Loucy (cell line): Measurements from ENCODE around the gene ZFP69B.

Experiments used
- H2AFZ ChIP-seq: fragments of 200-600 bp; sonication (generic); 2 replicates; pipeline ENCODE4 v1.6.0; 2016; ENCODE audit warnings: antibody characterized with exemption, mild to moderate bottlenecking, low read length, moderate library complexity
- H3F3A ChIP-seq: fragments of 200-600 bp; 2 replicates; pipeline ENCODE4 v1.6.0; 2016; ENCODE audit warnings: antibody characterized with exemption, low read depth, mild to moderate bottlenecking
- H3K27me3 ChIP-seq: fragments of 200-600 bp; sonication (generic); 2 replicates; pipeline ENCODE4 v1.6.1; 2014; ENCODE audit warnings: low read length, mild to moderate bottlenecking; ENCODE audit not compliant: insufficient read depth, poor library complexity, severe bottlenecking
- H3K36me3 ChIP-seq: fragments of 200-600 bp; sonication (generic); 2 replicates; pipeline ENCODE4 v1.6.1; 2016; ENCODE audit warnings: low read length; ENCODE audit not compliant: insufficient read depth
- H3K4me1 ChIP-seq: fragments of 200-600 bp; sonication (generic); 2 replicates; pipeline ENCODE4 v1.5.1; 2014; ENCODE audit warnings: low read length, mild to moderate bottlenecking; ENCODE audit not compliant: insufficient read depth, poor library complexity, severe bottlenecking
- H3K4me2 ChIP-seq: fragments of 200-600 bp; sonication (generic); 2 replicates; pipeline ENCODE4 v1.6.0; 2014; ENCODE audit warnings: antibody characterized with exemption, low read length, low read depth, mild to moderate bottlenecking; ENCODE audit not compliant: poor library complexity, severe bottlenecking
- H3K4me3 ChIP-seq: fragments of 200-600 bp; sonication (generic); 2 replicates; pipeline ENCODE4 v1.5.1; 2014; ENCODE audit warnings: low read length, mild to moderate bottlenecking, mixed read lengths; ENCODE audit not compliant: poor library complexity, severe bottlenecking
- H3K79me2 ChIP-seq: fragments of 200-600 bp; sonication (generic); 2 replicates; pipeline ENCODE4 v1.6.1; 2014; ENCODE audit warnings: low read length; ENCODE audit not compliant: insufficient read depth
- H3K9ac ChIP-seq: fragments of 200-600 bp; sonication (generic); 2 replicates; pipeline ENCODE4 v1.6.0; 2014; ENCODE audit warnings: mild to moderate bottlenecking, low read depth, low read length, moderate library complexity; ENCODE audit not compliant: poor library complexity, severe bottlenecking
- H3K9me2 ChIP-seq: fragments of 200-600 bp; sonication (generic); replicated peaks from 2 replicates; pipeline ENCODE4 v1.6.1; 2016; ENCODE audit warnings: low read depth, low read length, mixed read lengths
- H3K9me3 ChIP-seq: fragments of 200-600 bp; sonication (generic); 2 replicates; pipeline ENCODE4 v1.6.1; 2014; ENCODE audit warnings: mild to moderate bottlenecking, antibody characterized with exemption, low read length, low read depth; ENCODE audit not compliant: insufficient read depth
- H4K20me1 ChIP-seq: fragments of 200-600 bp; sonication (generic); 2 replicates; pipeline ENCODE4 v1.6.0; 2014; ENCODE audit warnings: antibody characterized with exemption, low read length, mild to moderate bottlenecking; ENCODE audit not compliant: insufficient read depth, poor library complexity, severe bottlenecking
- CTCF ChIP-seq: fragments of 200-600 bp; sonication (generic); conservative IDR thresholded peaks from 2 replicates; pipeline ENCODE4 v1.5.1; 2014; ENCODE audit warnings: mild to moderate bottlenecking, antibody characterized with exemption, low read length
- EZH2phosphoT487 ChIP-seq: fragments of 200-600 bp; IDR thresholded peaks from 2 replicates; pipeline ENCODE4 v1.6.1; 2018; ENCODE audit warnings: antibody characterized with exemption, mild to moderate bottlenecking, moderate library complexity, borderline replicate concordance

Gene ZFP69B

GRCh38 chr1:40449684-40450494 lies at the start of gene ZFP69B:
ZFP69B (plus strand) TSS chr1:40450476; CDS start chr1:40450962, 486 bp downstream.
- H3K9ac ChIP-seq, result peak within 1 kb of the TSS; percentile 76
- H3F3A ChIP-seq, result no peaks in the 10 kb centered on the region
- no peaks in the 10 kb centered on the region for H3K9me2 ChIP-seq
- H4K20me1 ChIP-seq, result no peaks in the 10 kb centered on the region
- H3K4me3 ChIP-seq, result peak within 1 kb of the TSS; percentile 83
- no peaks in the 10 kb centered on the region for H3K27me3 ChIP-seq
- peaks cover 6% of the 10 kb centered on the region for H3K79me2 ChIP-seq
- H3K36me3 ChIP-seq, result no peaks in the 10 kb centered on the region
- H3K9me3 ChIP-seq, result 0 out of 2 replicates have a peak, but pooled peaks cover 6% of the 10 kb centered on the region
- H3K4me1 ChIP-seq, result peaks cover 25% of the 10 kb centered on the region
- TF ChIP-seq CTCF (no peak), EZH2phosphoT487 (no peak)
- peak within 1 kb of the TSS; percentile 96 for H2AFZ ChIP-seq
- peak within 1 kb of the TSS; percentile 78 for H3K4me2 ChIP-seq

GRCh38 chr1:40401473-40402201 lies 48.6 kb upstream of the ZFP69B start:
- H3K4me2 ChIP-seq, result no peak overlapping the region
- H3K9me3 ChIP-seq, result no peaks in the 10 kb centered on the region
- no peaks in the 10 kb centered on the region for H3K27me3 ChIP-seq
- no peak overlapping the region for H3K9ac ChIP-seq
- 0 out of 2 replicates have a peak, but pooled peaks cover 2% of the 10 kb centered on the region for H3K36me3 ChIP-seq
- H2AFZ ChIP-seq, result no peak overlapping the region
- H4K20me1 ChIP-seq, result no peaks in the 10 kb centered on the region
- H3K4me3 ChIP-seq, result no peak overlapping the region
- no peaks in the 10 kb centered on the region for H3F3A ChIP-seq
- H3K4me1 ChIP-seq, result no peaks in the 10 kb centered on the region
- TF ChIP-seq CTCF (no peak), EZH2phosphoT487 (no peak)
- no peaks in the 10 kb centered on the region for H3K9me2 ChIP-seq
- H3K79me2 ChIP-seq, result peaks cover 35% of the 10 kb centered on the region

GRCh38 chr1:40404670-40405462 lies 45.4 kb upstream of the ZFP69B start:
- Histone ChIP-seq H3K4me3 (no peak overlapping the region), H3K4me1 (no peaks in the 10 kb centered on the region), H3K27me3 (no peaks in the 10 kb centered on the region), H4K20me1 (no peaks in the 10 kb centered on the region), H3K79me2 (peaks cover 15% of the 10 kb centered on the region), H3K9me3 (no peaks in the 10 kb centered on the region), H2AFZ (no peak overlapping the region), H3K9me2 (no peaks in the 10 kb centered on the region), H3K9ac (no peak overlapping the region), H3K36me3 (peaks cover 22% of the 10 kb centered on the region; the same call in 1 of the 2 replicates), H3K4me2 (no peak overlapping the region), H3F3A (no peaks in the 10 kb centered on the region)
- TF ChIP-seq EZH2phosphoT487 (no peak), CTCF (peak; percentile 90)
